Measurements from ENCODE around the gene GPR65.

GRCh38 chr14:88045705-88046104 lies 40.8 kb downstream of the GPR65 start:
- TF ChIP-seq CTCF (conservative IDR thresholded peaks at IDR 0.05) (no peak), EZH2 (IDR thresholded peaks at IDR 0.05; ENCODE audit: low read depth) (no peak)

Data from PC-9 (cell line).